UCSD-AML1 (cell line): Measurements from ENCODE around the gene FADS6.

Experiments used
- DNase-seq: peaks from one replicate; lab custom pipeline; 2025; ENCODE audit not compliant: unreplicated experiment; lab: John Stamatoyannopoulos, UW

The FADS6 gene

DNA sequence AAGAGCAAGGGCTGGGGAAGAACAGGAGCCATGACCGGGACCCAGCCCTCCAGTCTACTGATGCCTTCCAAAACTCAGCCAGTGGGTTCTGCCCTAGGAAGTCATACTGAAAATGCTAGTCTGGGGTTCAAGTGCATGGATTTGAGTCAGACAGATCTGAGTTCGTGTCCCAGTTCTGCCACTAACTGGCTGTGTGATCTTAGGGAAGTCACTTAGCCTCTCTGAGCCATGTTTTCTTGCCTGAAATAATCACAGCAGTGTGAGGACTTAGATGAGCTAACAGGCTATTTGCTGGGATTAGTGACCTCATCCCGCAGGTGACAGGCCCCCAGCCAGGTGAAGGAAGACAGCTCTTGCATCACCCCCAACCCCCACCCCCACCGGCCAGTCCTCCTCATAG lies 38.1 kb downstream of the FADS6 start:
- no peak for DNase-seq

DNA sequence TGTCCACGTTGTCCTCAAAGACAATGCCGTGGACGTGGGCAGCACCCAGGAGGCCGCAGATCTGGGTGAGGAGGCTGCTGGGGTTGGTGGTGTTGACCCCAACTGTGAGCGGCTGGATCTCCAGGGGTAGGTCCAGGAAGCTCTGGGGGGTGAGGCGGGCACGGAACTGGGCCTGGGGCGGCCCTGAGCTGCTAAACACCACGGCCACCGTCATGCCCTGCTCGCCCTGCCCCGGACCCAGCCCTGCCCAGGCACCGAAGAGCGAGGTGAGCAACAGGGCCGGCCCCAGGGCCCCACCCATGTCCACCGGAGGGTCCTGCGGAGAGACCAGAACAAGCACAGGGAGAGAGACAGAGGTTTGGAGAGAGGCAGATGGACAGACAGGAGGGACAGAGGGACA lies 38.6 kb downstream of the FADS6 start:
- no peak for DNase-seq

DNA sequence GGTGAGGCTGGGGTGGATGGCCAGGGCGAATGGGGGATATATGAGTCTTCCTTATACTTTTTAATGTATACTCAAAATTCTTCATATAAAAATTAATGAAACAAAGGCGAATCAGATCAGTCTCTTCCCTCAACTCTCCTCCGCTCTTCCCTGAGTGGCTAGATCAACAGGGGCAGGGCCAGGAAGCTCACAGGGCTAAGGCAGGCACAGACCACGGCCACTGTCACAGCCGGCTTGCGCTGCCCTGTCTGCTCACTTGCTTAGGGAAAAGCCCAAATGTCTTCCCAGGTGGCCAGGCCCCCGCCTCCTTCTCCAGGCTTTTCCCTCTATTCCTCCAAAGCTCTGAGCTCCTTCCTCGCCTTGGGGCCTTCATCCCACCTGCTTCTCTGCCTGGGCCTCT lies 39.8 kb downstream of the FADS6 start:
- no peak for DNase-seq

DNA sequence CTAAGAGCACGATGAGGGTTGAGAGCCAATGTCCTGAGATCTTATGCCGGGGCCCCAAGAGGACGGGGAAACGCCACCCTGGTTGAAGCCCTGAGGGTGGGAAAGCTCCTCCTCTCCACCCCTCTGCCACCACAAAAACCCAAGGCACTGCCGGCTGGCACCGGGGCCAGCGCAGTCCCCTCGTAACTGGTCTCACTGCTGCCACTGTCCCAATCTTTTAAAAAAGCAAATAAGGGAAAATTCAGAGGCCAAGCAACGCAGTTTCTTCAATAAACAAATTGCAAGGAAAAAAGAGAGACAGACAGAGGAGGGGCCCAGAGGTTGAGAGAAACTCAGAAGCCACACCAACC lies 40.4 kb downstream of the FADS6 start:
- DNase-seq, result no peak

DNA sequence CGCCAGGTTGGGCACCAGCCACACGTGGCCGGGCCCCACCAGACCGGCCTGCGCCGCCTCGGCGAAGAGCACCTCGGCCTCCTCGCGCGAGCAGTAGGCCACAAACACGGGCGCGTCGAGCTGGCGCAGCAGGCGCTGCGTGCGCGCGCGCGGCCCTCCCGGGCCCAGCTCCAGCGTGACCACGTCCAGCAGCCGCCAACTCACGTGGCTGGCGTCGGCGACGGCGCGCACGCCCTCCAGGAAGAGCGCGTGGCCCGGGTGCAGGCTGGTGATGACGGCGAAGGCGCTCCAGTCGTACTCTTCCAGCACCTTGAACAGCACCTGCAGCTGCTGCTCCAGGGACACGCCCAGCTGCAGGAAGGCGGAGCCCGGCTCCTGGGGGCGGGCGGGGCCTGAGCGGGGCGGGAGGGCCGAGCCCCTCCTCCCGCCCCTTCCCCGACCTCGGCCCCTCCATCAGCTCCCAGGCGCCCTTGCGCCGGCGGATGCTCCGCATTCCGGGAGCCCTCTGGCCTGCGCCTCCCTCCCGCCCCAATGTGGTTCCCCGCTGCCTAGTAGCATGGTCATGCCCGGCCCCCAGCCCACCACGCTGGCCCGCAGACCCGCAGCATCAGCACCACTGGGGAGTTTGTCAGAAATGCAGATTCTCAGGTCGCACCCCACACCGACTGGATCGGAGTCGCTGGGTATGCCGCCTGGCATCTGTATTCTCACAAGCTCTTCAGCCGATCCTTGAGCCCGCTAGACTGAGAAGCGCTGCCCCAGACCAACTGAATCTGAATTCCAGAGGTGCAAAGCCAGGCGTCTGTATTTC lies 41.0 kb downstream of the FADS6 start:
- DNase-seq, result peak; percentile 52

DNA sequence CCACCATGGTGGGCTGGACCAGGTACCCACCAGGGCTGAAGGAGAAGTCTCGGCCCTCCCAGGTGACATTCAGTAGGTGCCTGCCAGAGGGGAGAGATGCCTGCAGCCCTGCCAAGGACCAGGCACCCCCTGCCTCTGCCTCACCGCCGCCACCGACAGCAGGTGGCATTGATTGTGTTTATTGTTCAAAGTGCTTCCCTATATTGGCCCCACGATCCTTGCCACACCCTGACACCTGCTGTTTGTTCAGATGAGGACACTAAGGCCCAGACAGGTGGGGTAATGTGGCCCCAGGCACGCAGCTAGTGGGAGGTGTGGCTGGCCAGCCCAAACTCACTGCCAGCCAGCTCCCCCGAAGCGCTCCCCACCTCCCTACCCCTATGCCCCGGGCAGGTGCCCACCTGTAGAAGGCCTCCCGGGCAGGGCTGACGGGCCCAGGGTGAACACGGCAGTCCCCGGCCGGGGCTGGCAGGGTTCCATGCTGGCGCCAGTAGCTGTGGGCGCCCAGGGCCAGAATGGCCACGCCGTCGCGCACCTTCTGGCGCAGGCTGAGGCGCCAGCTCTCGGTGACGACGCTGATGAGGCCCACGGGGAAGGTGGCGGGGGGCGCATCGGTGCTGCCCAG lies 41.7 kb downstream of the FADS6 start:
- no peak for DNase-seq

DNA sequence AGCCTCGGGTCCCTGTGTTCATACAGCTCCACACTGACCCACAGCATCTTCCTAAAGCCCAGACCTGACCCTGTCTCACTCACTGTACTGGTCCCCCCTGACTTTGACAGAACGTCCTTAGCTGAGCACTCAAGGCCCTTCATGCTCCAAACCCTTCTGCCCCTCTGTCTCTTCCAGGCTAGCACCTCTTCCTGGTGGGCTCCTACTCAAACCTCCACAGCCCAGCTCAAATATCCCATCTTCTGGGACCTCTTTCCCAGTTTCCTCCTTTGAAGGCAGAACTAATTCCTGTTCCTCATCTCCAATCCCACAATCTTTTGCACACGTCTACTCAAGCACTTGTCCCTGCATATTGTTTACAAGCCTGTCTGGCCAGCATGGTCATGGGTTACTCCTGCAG lies 42.5 kb downstream of the FADS6 start:
- DNase-seq, result no peak

DNA sequence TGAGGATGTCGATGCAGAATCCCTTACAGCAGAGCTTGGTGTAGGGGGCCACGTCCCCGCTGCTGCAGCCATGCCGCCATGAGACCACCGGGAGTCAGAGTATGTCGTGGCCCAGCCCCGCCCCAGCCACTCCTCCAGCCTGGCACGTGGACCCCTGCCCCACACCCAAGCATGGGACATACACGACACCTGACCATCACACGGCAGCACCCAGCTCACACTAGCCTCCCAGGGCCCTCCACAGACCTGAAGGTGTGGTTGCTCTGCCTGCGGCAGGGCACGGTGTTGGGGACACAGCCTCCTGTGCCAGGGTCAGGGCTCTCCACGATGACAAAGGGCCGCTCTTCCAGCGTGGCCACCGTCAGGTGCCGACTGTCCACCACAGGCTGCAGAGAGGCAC lies 43.1 kb downstream of the FADS6 start:
- no peak for DNase-seq

DNA sequence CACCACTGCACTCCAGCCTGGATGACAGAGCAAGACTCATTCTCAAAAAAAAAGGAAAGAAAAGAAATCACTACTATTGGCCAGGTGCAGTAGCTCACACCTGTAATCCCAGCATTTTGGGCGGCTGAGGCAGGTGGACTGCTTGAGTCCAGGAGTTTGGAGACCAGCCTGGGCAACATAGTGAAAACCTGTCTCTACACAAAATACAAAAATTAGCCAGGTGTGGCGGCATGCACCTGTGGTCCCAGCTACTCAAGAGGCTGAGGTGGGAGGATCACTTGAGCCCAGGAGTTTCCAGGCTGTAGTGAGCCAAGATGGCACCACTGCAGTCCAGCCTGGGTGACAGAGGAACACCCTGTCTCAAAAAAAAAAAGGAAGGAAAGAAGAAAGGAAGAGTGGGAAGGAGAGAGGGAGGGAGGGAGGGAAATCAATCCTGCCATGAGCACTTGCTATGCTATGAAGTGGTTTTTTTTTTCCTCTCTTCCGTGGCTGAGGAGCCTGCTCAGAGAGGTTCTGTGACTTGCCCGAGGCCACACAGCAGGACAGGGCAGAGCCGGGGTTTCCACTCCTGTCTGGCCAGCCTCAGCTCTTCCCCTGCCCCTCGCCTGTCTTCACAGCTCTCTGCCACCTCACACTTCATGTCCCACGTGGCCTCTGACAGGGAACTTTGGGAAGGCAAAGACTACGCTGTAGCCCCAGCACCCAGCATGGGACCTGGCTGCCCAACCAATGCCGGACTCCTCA lies 44.6 kb downstream of the FADS6 start:
- no peak for DNase-seq

DNA sequence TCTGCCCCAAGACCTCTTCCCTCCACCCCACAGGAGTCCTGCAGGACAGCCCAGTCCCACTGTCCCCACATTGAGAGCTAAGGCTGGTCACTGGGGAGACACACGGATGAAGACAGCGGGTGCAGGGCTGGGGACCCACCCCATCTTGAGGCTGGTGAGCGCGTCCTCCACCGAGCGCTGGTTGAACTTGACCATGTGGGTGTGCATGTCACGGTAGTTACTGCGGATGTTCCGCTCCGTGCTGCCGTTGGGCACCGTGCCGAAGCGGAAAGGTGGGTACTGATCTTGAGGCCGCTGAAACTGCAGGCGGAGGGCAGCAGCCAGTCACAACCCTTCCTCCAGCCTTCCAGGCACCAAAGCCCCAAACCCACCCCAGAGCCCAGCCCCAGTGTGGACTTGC lies 46.8 kb downstream of the FADS6 start:
- DNase-seq, result no peak

DNA sequence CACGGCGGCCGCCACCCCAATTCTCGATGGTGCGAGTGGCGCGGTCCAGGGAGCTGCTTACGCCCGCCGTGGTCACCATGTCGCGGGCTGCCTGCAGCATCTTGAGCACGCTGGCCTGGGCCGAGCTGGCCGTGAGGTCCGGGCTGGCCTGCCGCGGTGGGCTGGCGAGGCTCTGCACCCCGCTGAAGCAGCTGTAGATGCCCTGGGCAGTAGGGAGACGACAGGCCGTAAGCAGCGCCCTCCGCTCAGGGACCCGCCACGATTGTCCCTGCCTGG lies 50.1 kb downstream of the FADS6 start:
- DNase-seq, result no peak

DNA sequence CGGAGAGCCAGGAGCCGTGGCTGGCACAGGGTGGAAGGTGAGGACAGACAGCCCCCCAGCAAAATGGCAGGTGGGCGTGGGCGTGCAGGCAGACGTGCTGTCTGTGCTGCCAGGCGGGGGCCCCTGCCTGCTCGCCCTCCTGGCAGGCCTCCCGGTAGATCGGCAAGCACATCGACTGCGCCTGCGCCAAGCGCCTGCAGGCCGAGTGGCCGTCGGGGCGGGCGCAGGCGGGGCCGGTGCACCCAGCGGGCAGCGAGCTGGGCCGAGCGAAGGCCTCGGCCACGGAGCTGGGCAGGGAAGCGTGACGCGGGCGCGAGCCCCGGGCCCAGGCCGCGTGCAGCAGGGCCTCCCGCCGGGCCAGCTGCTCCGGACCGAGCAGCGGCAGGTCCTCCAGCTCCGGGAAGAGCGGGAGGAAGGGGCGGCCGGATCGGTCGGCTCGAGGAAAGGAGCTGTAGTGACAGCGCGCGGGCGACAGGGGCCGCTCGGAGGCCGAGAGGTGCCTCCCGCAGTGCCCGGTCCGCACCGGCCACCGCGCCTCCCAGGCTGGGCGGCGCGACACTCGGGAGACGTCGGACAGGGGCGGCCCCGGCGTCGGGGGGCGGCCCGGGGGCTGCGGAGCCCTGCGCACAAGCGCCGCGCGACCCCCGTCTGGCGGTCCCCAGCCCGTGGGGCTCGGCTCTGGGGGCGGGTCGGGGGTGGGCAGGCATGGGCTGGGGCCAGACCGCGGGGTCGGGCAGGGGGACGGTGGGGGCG lies 50.7 kb downstream of the FADS6 start:
- DNase-seq, result no peak

DNA sequence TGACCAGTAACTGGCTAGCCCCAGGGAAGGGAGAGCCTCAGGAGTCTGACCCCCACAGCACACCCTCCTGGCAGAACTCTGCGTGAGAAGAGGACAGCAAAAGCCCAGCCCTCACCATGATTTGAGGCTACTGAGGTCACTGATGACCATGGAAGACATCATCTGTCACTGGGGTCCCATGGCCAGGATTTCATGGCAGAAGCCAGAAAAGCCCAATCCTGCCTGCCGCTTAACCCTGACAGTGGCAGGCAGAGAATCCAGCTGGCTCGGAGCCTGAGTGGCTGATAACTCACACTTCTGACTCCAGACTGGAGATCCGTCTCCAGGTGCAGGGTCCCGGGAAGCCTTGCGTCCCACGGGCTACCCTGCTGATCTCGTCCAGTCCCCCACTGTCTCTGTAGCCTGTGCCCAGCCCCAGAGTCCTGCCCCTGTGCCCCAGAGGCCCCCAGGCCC lies 51.3 kb downstream of the FADS6 start:
- no peak for DNase-seq

DNA sequence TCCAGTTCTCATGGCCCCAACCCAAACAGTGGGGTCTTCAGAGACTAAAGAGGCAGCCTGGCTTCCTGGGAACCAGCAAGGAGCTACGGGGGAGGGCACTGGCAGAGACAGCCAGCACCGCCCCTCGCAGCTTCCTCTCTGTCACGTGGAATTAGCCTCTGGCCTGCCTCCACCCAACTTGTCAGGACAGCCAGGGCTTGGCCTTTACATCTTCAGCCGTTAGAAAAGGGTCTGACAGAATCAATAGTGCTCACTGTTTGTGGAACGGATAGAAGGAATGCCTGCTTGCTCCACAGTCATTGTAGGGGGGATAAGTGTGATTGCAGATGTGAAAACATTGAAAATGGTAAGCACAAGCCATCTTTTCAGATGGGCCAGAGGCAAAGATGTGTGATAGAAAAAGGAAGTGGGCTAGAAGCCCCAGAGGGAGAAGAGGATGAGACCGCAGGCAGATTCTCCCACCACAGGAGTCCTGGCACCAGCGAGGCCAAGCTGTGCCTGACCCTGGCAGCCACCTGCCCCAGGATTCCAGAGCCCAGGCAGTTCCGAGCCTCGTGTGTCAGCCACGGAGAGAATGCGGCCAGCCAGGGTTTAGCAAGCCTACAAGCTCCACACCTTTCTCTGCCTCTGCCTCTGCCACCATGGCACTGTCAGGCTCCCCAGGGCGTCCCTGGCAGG lies 52.3 kb downstream of the FADS6 start:
- DNase-seq, result peak; percentile 48

DNA sequence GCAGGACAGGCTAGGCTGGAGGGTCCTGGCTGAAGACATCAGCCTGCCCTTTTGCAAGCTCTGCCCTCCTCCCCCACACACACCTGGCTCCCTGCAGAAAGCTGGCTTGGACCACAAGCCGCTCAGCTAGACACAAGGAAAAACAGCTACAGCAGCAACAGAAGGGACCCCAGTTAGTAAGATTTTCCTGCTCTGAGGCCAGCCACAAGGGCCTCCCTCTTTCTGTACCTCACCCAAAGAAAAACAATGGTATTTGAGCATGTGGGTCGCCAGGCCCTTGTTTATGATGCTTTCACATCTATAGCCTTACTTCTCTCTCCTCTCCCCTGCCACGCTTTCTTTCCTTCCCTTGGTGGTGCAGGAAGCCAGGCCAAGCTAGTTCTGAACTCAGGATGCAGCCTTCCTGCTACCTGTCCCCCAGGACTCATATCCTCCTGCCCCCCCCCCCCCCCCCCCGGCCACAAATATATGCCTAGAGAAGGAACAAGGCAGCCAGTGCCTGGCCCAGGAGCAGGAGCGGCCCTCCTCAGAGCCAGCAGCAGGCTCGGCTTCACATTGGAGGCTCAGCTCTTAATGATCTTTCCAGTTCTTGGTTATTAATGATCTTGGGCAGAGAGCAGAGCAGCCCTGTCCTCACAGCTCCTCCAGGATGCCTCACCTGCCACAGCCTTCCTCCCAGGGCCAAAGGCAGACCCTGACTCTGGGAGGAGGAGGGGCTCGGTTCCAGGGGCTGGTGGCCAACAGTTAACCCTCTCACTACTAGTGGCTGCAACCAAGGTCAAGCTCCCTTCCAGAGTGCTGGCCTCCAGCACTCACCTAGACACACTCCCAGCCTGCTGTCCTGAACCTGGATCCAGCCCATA lies 53.2 kb downstream of the FADS6 start:
- DNase-seq, result no peak

DNA sequence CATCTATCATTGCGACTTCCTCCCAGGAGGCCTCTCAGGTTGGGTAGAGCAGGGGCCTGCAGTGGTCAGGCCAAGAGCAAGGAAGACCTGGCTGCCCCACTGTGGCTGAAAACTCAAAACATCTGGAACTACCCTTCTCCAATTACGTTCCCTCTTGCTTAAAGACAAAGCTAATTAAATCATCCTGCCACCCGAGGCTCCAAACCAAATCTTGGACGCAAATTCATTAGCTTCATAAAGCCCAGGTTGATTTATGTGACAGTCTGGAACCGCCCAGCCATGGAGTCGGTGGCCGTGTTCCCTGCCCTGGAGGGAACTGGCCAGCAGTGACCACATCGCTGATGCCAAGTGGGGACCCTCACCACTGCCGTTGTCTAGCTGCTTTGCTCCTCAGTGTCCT lies 55.2 kb downstream of the FADS6 start:
- DNase-seq, result no peak

DNA sequence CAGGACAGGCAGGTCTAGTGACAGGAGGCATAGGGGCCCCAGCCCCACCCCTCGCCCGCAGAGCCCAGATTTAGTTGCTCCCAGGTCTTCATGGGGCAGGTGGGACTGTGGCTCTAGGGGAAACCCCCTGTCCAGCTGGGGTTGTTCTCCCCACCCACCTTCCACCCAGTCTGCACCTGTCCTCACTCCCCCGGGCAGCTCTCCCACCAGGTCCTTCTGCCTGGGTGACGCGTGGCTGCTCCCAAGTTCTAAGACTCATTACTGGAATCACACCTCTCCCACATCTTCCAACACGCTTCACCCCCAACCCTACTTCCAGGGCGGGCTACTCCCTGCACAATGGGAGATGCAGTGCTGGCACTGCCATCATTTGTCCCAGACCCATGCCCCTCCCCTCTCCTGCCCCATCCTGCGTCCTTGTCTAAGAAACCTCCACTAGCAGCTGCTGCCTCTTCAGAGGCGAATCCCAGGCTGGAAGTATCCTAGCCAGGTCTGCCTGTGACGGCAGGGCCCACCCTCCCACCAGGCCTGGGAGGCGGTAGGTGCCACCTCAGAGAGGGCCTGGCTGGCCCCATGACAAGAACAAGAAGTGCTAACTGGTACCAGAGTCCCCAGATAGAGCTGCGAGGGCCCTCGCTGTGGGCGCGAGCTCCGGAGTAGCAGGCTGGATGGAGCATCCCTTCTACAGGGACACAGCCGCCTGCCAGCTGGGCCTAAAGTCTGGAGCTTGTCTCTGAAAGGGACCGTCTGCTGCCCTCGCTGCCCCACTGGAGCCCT lies 56.6 kb downstream of the FADS6 start:
- no peak for DNase-seq

DNA sequence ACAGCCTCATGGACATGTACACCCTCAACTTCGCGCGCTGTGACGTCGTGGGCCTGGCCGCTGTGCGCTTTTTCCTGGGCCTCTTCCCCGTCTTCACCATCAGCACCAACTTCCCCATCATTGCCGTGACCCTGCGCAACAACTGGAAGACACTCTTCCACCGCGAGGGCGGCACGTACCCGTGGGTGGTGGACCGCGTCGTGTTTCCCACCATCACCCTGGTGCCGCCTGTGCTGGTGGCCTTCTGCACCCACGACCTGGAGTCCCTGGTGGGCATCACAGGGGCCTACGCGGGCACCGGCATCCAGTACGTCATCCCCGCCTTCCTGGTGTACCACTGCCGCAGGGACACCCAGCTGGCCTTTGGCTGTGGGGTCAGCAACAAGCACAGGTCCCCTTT lies 57.2 kb downstream of the FADS6 start:
- DNase-seq, result no peak
